H9 (cell line): Measurements from ENCODE around the gene WDR20. TPM values are rescaled to one million over a fixed set of nuclear protein-coding genes. Genes with fewer than 3 reads are reported as not detected.
"Not testable (repeated sequence)": the region's sequence is repeated elsewhere in the genome, so short reads cannot be mapped to it uniquely, and the experiment has no call there.

Experiments used
- DNase-seq: peaks from one replicate; pipeline ENCODE4 v3.0.0-alpha.2; 2017
- H2AFZ ChIP-seq: one replicate; pipeline ENCODE4 v1.6.1; 2013; ENCODE audit warnings: mild to moderate bottlenecking, low read length, control low read depth, moderate library complexity
- H2AK5ac ChIP-seq: 2 replicates; pipeline ENCODE4 v1.6.1; 2013; ENCODE audit warnings: low read length, control low read depth, mixed read lengths; ENCODE audit not compliant: insufficient read length
- H2BK120ac ChIP-seq: one replicate; pipeline ENCODE4 v1.6.1; 2013; ENCODE audit warnings: low read depth, mild to moderate bottlenecking, low read length, control low read depth, inconsistent platforms; ENCODE audit not compliant: poor library complexity, severe bottlenecking
- H2BK12ac ChIP-seq: 2 replicates; pipeline ENCODE4 v1.6.1; 2013; ENCODE audit warnings: low read length, control low read depth, mixed read lengths, low read depth; ENCODE audit not compliant: insufficient read length
- H2BK15ac ChIP-seq: 2 replicates; pipeline ENCODE4 v1.6.1; 2013; ENCODE audit warnings: low read depth, low read length, control low read depth
- H2BK20ac ChIP-seq: one replicate; pipeline ENCODE4 v1.6.1; 2013; ENCODE audit warnings: low read depth, mild to moderate bottlenecking, low read length, control low read depth, inconsistent platforms; ENCODE audit not compliant: poor library complexity, severe bottlenecking
- H2BK5ac ChIP-seq: 2 replicates; pipeline ENCODE4 v1.6.1; 2013; ENCODE audit warnings: low read length, control low read depth, mixed read lengths; ENCODE audit not compliant: insufficient read length
- H3K14ac ChIP-seq: 2 replicates; pipeline ENCODE4 v1.6.1; 2013; ENCODE audit warnings: low read length, control low read depth; ENCODE audit not compliant: insufficient read depth
- H3K18ac ChIP-seq: 2 replicates; pipeline ENCODE4 v1.6.1; 2013; ENCODE audit warnings: low read depth, mild to moderate bottlenecking, mixed read lengths, low read length, control low read depth; ENCODE audit not compliant: insufficient read length
- H3K23ac ChIP-seq: 2 replicates; pipeline ENCODE4 v1.6.1; 2013; ENCODE audit warnings: low read length, control low read depth, mixed read lengths, low read depth; ENCODE audit not compliant: insufficient read length
- H3K23me2 ChIP-seq: 2 replicates; pipeline ENCODE4 v1.6.1; 2013; ENCODE audit warnings: low read depth, mild to moderate bottlenecking, mixed read lengths, low read length, control low read depth; ENCODE audit not compliant: insufficient read length, poor library complexity, severe bottlenecking
- H3K27ac ChIP-seq: 2 replicates; pipeline ENCODE4 v1.5.1; 2013; ENCODE audit warnings: low read length, control low read depth, mixed read lengths, low read depth; ENCODE audit not compliant: insufficient read length
- H3K27me3 ChIP-seq: 2 replicates; pipeline ENCODE4 v1.6.1; 2013; ENCODE audit warnings: low read length, control low read depth, inconsistent platforms; ENCODE audit not compliant: insufficient read depth
- H3K4ac ChIP-seq: 2 replicates; pipeline ENCODE4 v1.6.1; 2013; ENCODE audit warnings: low read depth, mild to moderate bottlenecking, control low read depth, inconsistent platforms, low read length, moderate library complexity
- H3K4me1 ChIP-seq: 2 replicates; pipeline ENCODE4 v1.6.1; 2013; ENCODE audit warnings: low read length, control low read depth, inconsistent platforms; ENCODE audit not compliant: insufficient read depth
- H3K4me2 ChIP-seq: 2 replicates; pipeline ENCODE4 v1.6.1; 2013; ENCODE audit warnings: low read length, control low read depth, mixed read lengths; ENCODE audit not compliant: insufficient read length, insufficient read depth
- H3K56ac ChIP-seq: 2 replicates; pipeline ENCODE4 v1.6.1; 2013; ENCODE audit warnings: low read depth, mild to moderate bottlenecking, mixed read lengths, low read length, control low read depth; ENCODE audit not compliant: insufficient read length
- H3K79me1 ChIP-seq: 2 replicates; pipeline ENCODE4 v1.6.1; 2013; ENCODE audit warnings: low read depth, mild to moderate bottlenecking, moderate library complexity, low read length, control low read depth, inconsistent platforms; ENCODE audit not compliant: insufficient read depth, poor library complexity, severe bottlenecking
- H3K79me2 ChIP-seq: 2 replicates; pipeline ENCODE4 v1.6.1; 2013; ENCODE audit warnings: low read length, control low read depth, inconsistent platforms; ENCODE audit not compliant: insufficient read depth
- H3K9ac ChIP-seq: 2 replicates; pipeline ENCODE4 v1.6.1; 2013; ENCODE audit warnings: low read length, control low read depth, mixed read lengths; ENCODE audit not compliant: insufficient read length; ENCODE audit errors: extremely low read depth
- H3K9me3 ChIP-seq: one replicate; pipeline ENCODE4 v1.6.1; 2013; ENCODE audit warnings: low read depth, low read length, inconsistent platforms; ENCODE audit not compliant: control insufficient read depth
- H3T11ph ChIP-seq: one replicate; pipeline ENCODE4 v1.6.1; 2013; ENCODE audit warnings: mild to moderate bottlenecking, low read length, control low read depth, inconsistent platforms
- H4K20me1 ChIP-seq: one replicate; pipeline ENCODE4 v1.6.1; 2013; ENCODE audit not compliant: control insufficient read depth, insufficient read length, insufficient read depth
- H4K5ac ChIP-seq: 2 replicates; pipeline ENCODE4 v1.6.1; 2013; ENCODE audit warnings: low read depth, mild to moderate bottlenecking, mixed read lengths, low read length, control low read depth; ENCODE audit not compliant: insufficient read length
- H4K8ac ChIP-seq: replicated peaks from 2 replicates; pipeline ENCODE4 v1.6.1; 2013; ENCODE audit warnings: low read length, control low read depth, mixed read lengths, low read depth; ENCODE audit not compliant: insufficient read length
- H4K91ac ChIP-seq: 2 replicates; pipeline ENCODE4 v1.6.1; 2013; ENCODE audit warnings: low read depth, mild to moderate bottlenecking, moderate library complexity, mixed read lengths, low read length, control low read depth; ENCODE audit not compliant: insufficient read length
- H3K27ac Mint-ChIP-seq, 3 experiments: 2 replicates in 2 of 3; 3 replicates in 1 of 3; pipeline ENCODE4 v1.8.0; 2020 to 2021; ENCODE audit warnings: mixed read lengths in 3 of 3, mild to moderate bottlenecking in 1 of 3, moderate library complexity in 1 of 3
- H3K27me3 Mint-ChIP-seq: 2 replicates; pipeline ENCODE4 v1.8.0; 2021; ENCODE audit warnings: low read depth, mild to moderate bottlenecking, moderate library complexity, mixed read lengths
- H3K36me3 Mint-ChIP-seq, 3 experiments: 2 replicates in 2 of 3; 3 replicates in 1 of 3; pipeline ENCODE4 v1.8.0; 2020 to 2021; ENCODE audit warnings: low read depth in 3 of 3, mixed read lengths in 3 of 3; ENCODE audit not compliant: insufficient read depth in 1 of 3
- H3K4me1 Mint-ChIP-seq, 2 experiments: 2 replicates each; pipeline ENCODE4 v1.8.0; 2020; ENCODE audit warnings: mixed read lengths in 2 of 2
- H3K4me3 Mint-ChIP-seq, 2 experiments: 2 replicates in 1 of 2; 3 replicates in 1 of 2; pipeline ENCODE4 v1.8.0; 2020 to 2021; ENCODE audit warnings: mild to moderate bottlenecking in 2 of 2, mixed read lengths in 2 of 2, moderate library complexity in 1 of 2
- H3K9me3 Mint-ChIP-seq, 2 experiments: 2 replicates in 1 of 2; 3 replicates in 1 of 2; pipeline ENCODE4 v1.8.0; 2020; ENCODE audit warnings: mild to moderate bottlenecking in 2 of 2, mixed read lengths in 2 of 2, moderate library complexity in 1 of 2
- CTCF ChIP-seq: fragments of 200-600 bp; sonication (generic); conservative IDR thresholded peaks from 3 replicates; pipeline ENCODE4 v1.8.0; 2021; ENCODE audit warnings: antibody characterized with exemption, mild to moderate bottlenecking
- WGBS: extraction: QIAGEN DNeasy Blood & Tissue Kit; methylation state at CpG from one replicate; pipeline ENCODE4 v1.1.7; 2013; ENCODE audit warnings: missing lambda C conversion rate, low lambda C conversion rate, mixed read lengths; ENCODE audit not compliant: insufficient read length; ENCODE audit errors: extremely low coverage; 5-methylcytosine and 5-hydroxymethylcytosine counted together
- total RNA-seq: library from RNA; stranded (reverse); gene quantifications from 2 replicates; pipeline ENCODE4 v1.2.1, GENCODE V29; 2021

Gene WDR20
- total RNA-seq, 1 experiment from 2014 or later = 31.6 TPM

- no peak overlapping the region for H2BK12ac ChIP-seq
- Mint-ChIP-seq H3K4me1 (no peaks in the 10 kb centered on the region), H3K27ac (no peak overlapping the region), H3K9me3 (no peaks in the 10 kb centered on the region; a peak in 4 of 5 replicates), H3K4me3 (no peak overlapping the region), H3K27me3 (no peaks in the 10 kb centered on the region; the same call in 1 of the 2 replicates), H3K36me3 (peaks cover 0 to 7% (median 0%) of the 10 kb centered on the region in 3 experiments; a peak in 3 of 7 replicates)
- WGBS = no CpG with 5 or more reads among the region's 4 CpGs
- H2BK120ac ChIP-seq = no peak overlapping the region
- no peaks in the 10 kb centered on the region for H3K79me2 ChIP-seq
- no peaks in the 10 kb centered on the region for H4K20me1 ChIP-seq
- no peak overlapping the region for H2AFZ ChIP-seq
- no peak overlapping the region for H3K27ac ChIP-seq
- H2BK20ac ChIP-seq = no peak overlapping the region
- no peak overlapping the region for H3K23ac ChIP-seq
- H2BK15ac ChIP-seq = no peak overlapping the region
- DNase-seq = no peak
- no peaks in the 10 kb centered on the region for H3K27me3 ChIP-seq
- no peaks in the 10 kb centered on the region for H3K23me2 ChIP-seq
- H3K4ac ChIP-seq = no peak overlapping the region
- no peaks in the 10 kb centered on the region for H3K79me1 ChIP-seq
- no peak overlapping the region for H2AK5ac ChIP-seq
- TF ChIP-seq CTCF = no peak
- no peak overlapping the region for H4K91ac ChIP-seq
- no peaks in the 10 kb centered on the region for H3K9me3 ChIP-seq
- H3T11ph ChIP-seq = no peak overlapping the region
- no peak overlapping the region for H4K5ac ChIP-seq
- no peak overlapping the region for H3K56ac ChIP-seq
- H3K18ac ChIP-seq = no peak overlapping the region
- no peak overlapping the region for H3K14ac ChIP-seq
- no peak overlapping the region for H4K8ac ChIP-seq
- no peak overlapping the region for H3K4me2 ChIP-seq
- H2BK5ac ChIP-seq = no peak overlapping the region
- H3K9ac ChIP-seq = no peak overlapping the region
- no peaks in the 10 kb centered on the region for H3K4me1 ChIP-seq
Measured at GRCh38 chr14:102239231-102239630, 99.5 kb downstream of the WDR20 start.

GRCh38 chr14:102240481-102240880 is 100.8 kb downstream of the WDR20 start:
- H3K18ac ChIP-seq, H4K5ac ChIP-seq, H2AFZ ChIP-seq, H3K9me3 ChIP-seq, H2BK15ac ChIP-seq, H2BK20ac ChIP-seq, H3K79me1 ChIP-seq, H3K4me1 Mint-ChIP-seq, H3K14ac ChIP-seq, H3K4me2 ChIP-seq, H3K4me3 Mint-ChIP-seq, H3K27ac Mint-ChIP-seq, H3K27me3 ChIP-seq, H3K9ac ChIP-seq, H2AK5ac ChIP-seq, H3K56ac ChIP-seq, H3K36me3 Mint-ChIP-seq, H4K8ac ChIP-seq, H3K23ac ChIP-seq, H2BK5ac ChIP-seq, H3K4ac ChIP-seq, H3K4me1 ChIP-seq, H2BK120ac ChIP-seq, DNase-seq, H3K27me3 Mint-ChIP-seq, H3K27ac ChIP-seq, H2BK12ac ChIP-seq, H4K20me1 ChIP-seq, H3K9me3 Mint-ChIP-seq, H3K79me2 ChIP-seq, H3T11ph ChIP-seq, H3K23me2 ChIP-seq, H4K91ac ChIP-seq: not testable (repeated sequence)
- WGBS = no CpG with 5 or more reads among the region's 5 CpGs
